ENCODE data around the gene NDFIP2. TPM values are rescaled to one million over a fixed set of nuclear protein-coding genes. Genes with fewer than 3 reads are reported as not detected.

Gene NDFIP2
- total RNA-seq, 1 experiment from 2014 or later: 29.6 TPM

DNA sequence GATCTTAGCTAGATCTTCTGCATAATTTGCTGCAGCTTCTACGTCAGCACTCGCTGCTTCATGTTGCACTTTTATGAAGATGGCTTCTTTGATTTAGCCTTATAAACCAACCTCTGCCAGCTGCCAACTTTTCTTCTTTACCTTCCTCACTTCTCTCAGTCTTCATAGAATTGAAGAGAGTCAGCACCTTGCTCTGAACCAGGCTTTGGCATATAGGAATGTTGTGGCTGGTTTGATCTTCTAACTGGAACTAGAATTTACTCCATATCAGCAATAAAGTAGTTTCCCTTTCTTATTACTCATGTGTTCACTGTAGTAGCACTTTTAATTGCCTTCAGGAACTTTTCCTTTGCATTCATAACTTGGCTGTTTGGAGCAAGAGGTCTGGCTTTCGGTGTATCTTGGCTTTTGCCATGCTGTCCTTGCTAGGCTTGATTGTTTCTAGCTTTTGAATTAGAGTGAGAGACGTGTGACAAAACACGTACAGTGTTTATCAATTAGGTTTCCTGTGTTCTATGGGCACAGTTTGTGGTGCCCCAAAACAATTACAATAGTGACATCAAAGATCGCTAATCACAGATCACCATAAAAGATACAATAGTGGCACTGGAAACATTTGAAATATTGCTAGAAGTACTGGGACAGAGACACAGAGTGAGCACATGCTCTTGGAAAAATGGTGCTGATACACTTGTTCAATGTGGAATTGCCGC, 50.7 kb downstream of the NDFIP2 start:
- no peaks in the 10 kb centered on the region for H3K36me3 ChIP-seq (ENCODE audit: control insufficient read depth, insufficient read depth, low read length)
- no peak overlapping the region for H3K27ac ChIP-seq (ENCODE audit: low read length)
- DNase-seq (ENCODE audit: low read depth, low spot score) (no peak), ATAC-seq (no peak)
- POLR2A ChIA-PET: no interaction called here
- CTCF ChIA-PET: no interaction called here
- H3K9me3 ChIP-seq (ENCODE audit: control insufficient read depth, insufficient read depth, low read depth, low read length): no peaks in the 10 kb centered on the region
- H3K27me3 ChIP-seq (ENCODE audit: control insufficient read depth, insufficient read depth, low read length): no peaks in the 10 kb centered on the region
- no peak overlapping the region for H3K4me3 ChIP-seq (ENCODE audit: low read depth in 2 of 2, low read length in 2 of 2)
- H3K4me1 ChIP-seq (ENCODE audit: control insufficient read depth, insufficient read depth, low read length): no peaks in the 10 kb centered on the region
- in situ Hi-C loops (cut with HindIII; ENCODE audit: low pct_unique_long_range_greater_than_20kb, low sequenced_read_pairs): no loop called here
- intact Hi-C loops (cut with micrococcal nuclease; ENCODE audit: unreplicated experiment): loop anchor here (5.0 kb wide), 1 partner anchor 89 kb away; no protein-coding TSS in a partner anchor
- BruUV-seq (replicated peaks): no TSS peak
- TF ChIP-seq TCF7L2 (IDR thresholded peaks at IDR 0.05; ENCODE audit: low read depth, low read length) (no peak), POLR2AphosphoS5 (IDR thresholded peaks at IDR 0.05; ENCODE audit: low read depth, low read length) (no peak), SIN3A (IDR thresholded peaks at IDR 0.05; ENCODE audit: borderline replicate concordance, insufficient read depth, low read depth, low read length) (no peak)
- TF ChIP-seq, protein P1, sequence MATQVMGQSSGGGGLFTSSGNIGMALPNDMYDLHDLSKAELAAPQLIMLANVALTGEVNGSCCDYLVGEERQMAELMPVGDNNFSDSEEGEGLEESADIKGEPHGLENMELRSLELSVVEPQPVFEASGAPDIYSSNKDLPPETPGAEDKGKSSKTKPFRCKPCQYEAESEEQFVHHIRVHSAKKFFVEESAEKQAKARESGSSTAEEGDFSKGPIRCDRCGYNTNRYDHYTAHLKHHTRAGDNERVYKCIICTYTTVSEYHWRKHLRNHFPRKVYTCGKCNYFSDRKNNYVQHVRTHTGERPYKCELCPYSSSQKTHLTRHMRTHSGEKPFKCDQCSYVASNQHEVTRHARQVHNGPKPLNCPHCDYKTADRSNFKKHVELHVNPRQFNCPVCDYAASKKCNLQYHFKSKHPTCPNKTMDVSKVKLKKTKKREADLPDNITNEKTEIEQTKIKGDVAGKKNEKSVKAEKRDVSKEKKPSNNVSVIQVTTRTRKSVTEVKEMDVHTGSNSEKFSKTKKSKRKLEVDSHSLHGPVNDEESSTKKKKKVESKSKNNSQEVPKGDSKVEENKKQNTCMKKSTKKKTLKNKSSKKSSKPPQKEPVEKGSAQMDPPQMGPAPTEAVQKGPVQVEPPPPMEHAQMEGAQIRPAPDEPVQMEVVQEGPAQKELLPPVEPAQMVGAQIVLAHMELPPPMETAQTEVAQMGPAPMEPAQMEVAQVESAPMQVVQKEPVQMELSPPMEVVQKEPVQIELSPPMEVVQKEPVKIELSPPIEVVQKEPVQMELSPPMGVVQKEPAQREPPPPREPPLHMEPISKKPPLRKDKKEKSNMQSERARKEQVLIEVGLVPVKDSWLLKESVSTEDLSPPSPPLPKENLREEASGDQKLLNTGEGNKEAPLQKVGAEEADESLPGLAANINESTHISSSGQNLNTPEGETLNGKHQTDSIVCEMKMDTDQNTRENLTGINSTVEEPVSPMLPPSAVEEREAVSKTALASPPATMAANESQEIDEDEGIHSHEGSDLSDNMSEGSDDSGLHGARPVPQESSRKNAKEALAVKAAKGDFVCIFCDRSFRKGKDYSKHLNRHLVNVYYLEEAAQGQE (IDR thresholded peaks at IDR 0.05; ENCODE audit: insufficient read depth in 1 of 2, low read depth in 2 of 2, low read length in 1 of 2): no peak
- TF ChIP-seq, protein P2, sequence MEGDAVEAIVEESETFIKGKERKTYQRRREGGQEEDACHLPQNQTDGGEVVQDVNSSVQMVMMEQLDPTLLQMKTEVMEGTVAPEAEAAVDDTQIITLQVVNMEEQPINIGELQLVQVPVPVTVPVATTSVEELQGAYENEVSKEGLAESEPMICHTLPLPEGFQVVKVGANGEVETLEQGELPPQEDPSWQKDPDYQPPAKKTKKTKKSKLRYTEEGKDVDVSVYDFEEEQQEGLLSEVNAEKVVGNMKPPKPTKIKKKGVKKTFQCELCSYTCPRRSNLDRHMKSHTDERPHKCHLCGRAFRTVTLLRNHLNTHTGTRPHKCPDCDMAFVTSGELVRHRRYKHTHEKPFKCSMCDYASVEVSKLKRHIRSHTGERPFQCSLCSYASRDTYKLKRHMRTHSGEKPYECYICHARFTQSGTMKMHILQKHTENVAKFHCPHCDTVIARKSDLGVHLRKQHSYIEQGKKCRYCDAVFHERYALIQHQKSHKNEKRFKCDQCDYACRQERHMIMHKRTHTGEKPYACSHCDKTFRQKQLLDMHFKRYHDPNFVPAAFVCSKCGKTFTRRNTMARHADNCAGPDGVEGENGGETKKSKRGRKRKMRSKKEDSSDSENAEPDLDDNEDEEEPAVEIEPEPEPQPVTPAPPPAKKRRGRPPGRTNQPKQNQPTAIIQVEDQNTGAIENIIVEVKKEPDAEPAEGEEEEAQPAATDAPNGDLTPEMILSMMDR (IDR thresholded peaks at IDR 0.05): no peak

GRCh38 chr13:79532576-79532975, 51.6 kb downstream of the NDFIP2 start:
- intact Hi-C loops (cut with micrococcal nuclease; ENCODE audit: unreplicated experiment) (loop anchor here (5.0 kb wide), 1 partner anchor 90 kb away; no protein-coding TSS in a partner anchor), in situ Hi-C loops (cut with HindIII; ENCODE audit: low pct_unique_long_range_greater_than_20kb, low sequenced_read_pairs) (no loop called here)
- Histone ChIP-seq H3K4me1 (ENCODE audit: control insufficient read depth, insufficient read depth, low read length) (no peaks in the 10 kb centered on the region), H3K4me3 (ENCODE audit: low read depth in 2 of 2, low read length in 2 of 2) (no peak overlapping the region), H3K9me3 (ENCODE audit: control insufficient read depth, insufficient read depth, low read depth, low read length) (no peaks in the 10 kb centered on the region), H3K27me3 (ENCODE audit: control insufficient read depth, insufficient read depth, low read length) (no peaks in the 10 kb centered on the region), H3K27ac (ENCODE audit: low read length) (no peak overlapping the region), H3K36me3 (ENCODE audit: control insufficient read depth, insufficient read depth, low read length) (no peaks in the 10 kb centered on the region)
- no peak for DNase-seq (ENCODE audit: low read depth, low spot score)
- TF ChIP-seq POLR2AphosphoS5 (IDR thresholded peaks at IDR 0.05; ENCODE audit: low read depth, low read length) (no peak), TCF7L2 (IDR thresholded peaks at IDR 0.05; ENCODE audit: low read depth, low read length) (no peak)
- TF ChIP-seq, protein P1 (IDR thresholded peaks at IDR 0.05; ENCODE audit: insufficient read depth in 1 of 2, low read depth in 2 of 2, low read length in 1 of 2): no peak
- TF ChIP-seq, protein P2 (IDR thresholded peaks at IDR 0.05): no peak
- ChIA-PET POLR2A (no interaction called here), CTCF (no interaction called here)
- no TSS peak for BruUV-seq (replicated peaks)
- ATAC-seq: no peak

All from Panc1 (cell line).